Measurements from ENCODE around the gene SETD2. TPM values are rescaled to one million over a fixed set of nuclear protein-coding genes. Genes with fewer than 3 reads are reported as not detected.

The SETD2 gene
- total RNA-seq, 1 experiment from 2014 or later: 60.8 TPM

GRCh38 chr3:47113669-47114365, 50.1 kb downstream of the SETD2 start:
- no peak overlapping the region for H3K4ac ChIP-seq (ENCODE audit: low read depth, low read length)
- no peak overlapping the region for H4K5ac ChIP-seq (ENCODE audit: insufficient read length, low read depth, low read length)
- H3K23me2 ChIP-seq (ENCODE audit: insufficient read length, low read depth, low read length, poor library complexity, severe bottlenecking): no peaks in the 10 kb centered on the region
- Mint-ChIP-seq H3K9me3 (no peaks in the 10 kb centered on the region), H3K4me3 (no peak overlapping the region; a peak in 1 of 5 replicates), H3K36me3 (ENCODE audit: insufficient read depth in 1 of 3, low read depth in 3 of 3) (peaks cover 7 to 50% (median 45%) of the 10 kb centered on the region in 3 experiments; a peak in 6 of 7 replicates), H3K4me1 (peaks cover 26 to 29% of the 10 kb centered on the region in 2 experiments), H3K27me3 (ENCODE audit: low read depth) (no peaks in the 10 kb centered on the region), H3K27ac (peak overlapping the region; percentile 79 to 95 (median 93))
- no peak for TF ChIP-seq CTCF (conservative IDR thresholded peaks at IDR 0.05)
- no peaks in the 10 kb centered on the region for H4K20me1 ChIP-seq (ENCODE audit: control insufficient read depth, insufficient read depth, insufficient read length)
- H3K27me3 ChIP-seq (ENCODE audit: insufficient read depth, low read length): no peaks in the 10 kb centered on the region
- H3K4me1 ChIP-seq (ENCODE audit: insufficient read depth, low read length): peaks cover 2% of the 10 kb centered on the region; the same call in 1 of the 2 replicates
- H2BK5ac ChIP-seq (ENCODE audit: insufficient read length, low read length): no peak overlapping the region
- H2BK12ac ChIP-seq (ENCODE audit: insufficient read length, low read depth, low read length): no peak overlapping the region
- WGBS (ENCODE audit: extremely low coverage, insufficient read length, low lambda C conversion rate): no CpG with 5 or more reads among the region's 5 CpGs
- no peak overlapping the region for H2AFZ ChIP-seq (ENCODE audit: low read length)
- no peak overlapping the region for H4K8ac ChIP-seq (replicated peaks; ENCODE audit: insufficient read length, low read depth, low read length)
- H4K91ac ChIP-seq (ENCODE audit: insufficient read length, low read depth, low read length): no peak overlapping the region
- no peak overlapping the region for H3K23ac ChIP-seq (ENCODE audit: insufficient read length, low read depth, low read length)
- H3K18ac ChIP-seq (ENCODE audit: insufficient read length, low read depth, low read length): no peak overlapping the region
- H2AK5ac ChIP-seq (ENCODE audit: insufficient read length, low read length): no peak overlapping the region
- DNase-seq: no peak
- H3K9me3 ChIP-seq (ENCODE audit: control insufficient read depth, low read depth, low read length): no peaks in the 10 kb centered on the region
- H3K56ac ChIP-seq (ENCODE audit: insufficient read length, low read depth, low read length): no peak overlapping the region
- H3K79me2 ChIP-seq (ENCODE audit: insufficient read depth, low read length): no peaks in the 10 kb centered on the region
- no peak overlapping the region for H3K9ac ChIP-seq (ENCODE audit: extremely low read depth, insufficient read length, low read length)
- H3K14ac ChIP-seq (ENCODE audit: insufficient read depth, low read length): no peak overlapping the region
- H2BK120ac ChIP-seq (ENCODE audit: low read depth, low read length, poor library complexity, severe bottlenecking): no peak overlapping the region
- H3K27ac ChIP-seq (ENCODE audit: insufficient read length, low read depth, low read length): peak overlapping the region; percentile 83
- no peak overlapping the region for H2BK15ac ChIP-seq (ENCODE audit: low read depth, low read length)
- H2BK20ac ChIP-seq (ENCODE audit: low read depth, low read length, poor library complexity, severe bottlenecking): no peak overlapping the region
- no peak overlapping the region for H3T11ph ChIP-seq (ENCODE audit: low read length)
- peak overlapping the region; percentile 53 for H3K4me2 ChIP-seq (ENCODE audit: insufficient read depth, insufficient read length, low read length)
- no peaks in the 10 kb centered on the region for H3K79me1 ChIP-seq (ENCODE audit: insufficient read depth, low read depth, low read length, poor library complexity, severe bottlenecking)

Data from H9 (cell line).